Measurements from ENCODE around the gene NLRP5.

DNA sequence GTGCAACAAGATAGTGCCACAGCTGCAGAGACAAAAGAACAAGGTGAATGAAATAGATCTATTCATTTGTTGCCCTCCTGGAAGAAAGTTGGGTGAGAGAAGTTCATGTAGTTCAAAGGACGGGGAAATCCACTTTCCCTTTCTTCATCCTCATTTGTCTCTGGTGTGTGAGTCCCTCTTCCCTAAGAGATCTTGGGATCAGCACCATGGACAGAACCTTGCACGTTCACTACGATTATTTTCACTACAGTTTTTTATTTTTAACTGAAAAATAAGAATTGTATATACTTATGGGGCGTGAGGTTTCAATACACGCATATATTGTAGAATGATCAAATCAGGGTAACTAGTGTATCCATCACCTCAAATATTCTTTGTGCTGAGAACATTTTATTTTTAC lies 29.2 kb downstream of the NLRP5 start:
- TF ChIP-seq, protein P1, sequence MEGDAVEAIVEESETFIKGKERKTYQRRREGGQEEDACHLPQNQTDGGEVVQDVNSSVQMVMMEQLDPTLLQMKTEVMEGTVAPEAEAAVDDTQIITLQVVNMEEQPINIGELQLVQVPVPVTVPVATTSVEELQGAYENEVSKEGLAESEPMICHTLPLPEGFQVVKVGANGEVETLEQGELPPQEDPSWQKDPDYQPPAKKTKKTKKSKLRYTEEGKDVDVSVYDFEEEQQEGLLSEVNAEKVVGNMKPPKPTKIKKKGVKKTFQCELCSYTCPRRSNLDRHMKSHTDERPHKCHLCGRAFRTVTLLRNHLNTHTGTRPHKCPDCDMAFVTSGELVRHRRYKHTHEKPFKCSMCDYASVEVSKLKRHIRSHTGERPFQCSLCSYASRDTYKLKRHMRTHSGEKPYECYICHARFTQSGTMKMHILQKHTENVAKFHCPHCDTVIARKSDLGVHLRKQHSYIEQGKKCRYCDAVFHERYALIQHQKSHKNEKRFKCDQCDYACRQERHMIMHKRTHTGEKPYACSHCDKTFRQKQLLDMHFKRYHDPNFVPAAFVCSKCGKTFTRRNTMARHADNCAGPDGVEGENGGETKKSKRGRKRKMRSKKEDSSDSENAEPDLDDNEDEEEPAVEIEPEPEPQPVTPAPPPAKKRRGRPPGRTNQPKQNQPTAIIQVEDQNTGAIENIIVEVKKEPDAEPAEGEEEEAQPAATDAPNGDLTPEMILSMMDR (IDR thresholded peaks at IDR 0.05; ENCODE audit: low read depth, low read length), result no peak
- TF ChIP-seq EZH2phosphoT487 (IDR thresholded peaks at IDR 0.05; ENCODE audit: low read depth), result no peak

Measured in OCI-LY3 (cell line).